Hepatocyte (in vitro differentiated cells): ENCODE measurements around the gene PTPRM.
A peak's percentile ranks its signal among the peaks of the same experiment; 100 is the strongest.

Source experiments
- CTCF ChIP-seq: fragments of 200-600 bp; sonication (generic); IDR thresholded peaks from 2 replicates; pipeline ENCODE4 v1.5.1; 2016; ENCODE audit warnings: antibody characterized with exemption, mild to moderate bottlenecking; ENCODE audit not compliant: poor library complexity
- EZH2phosphoT487 ChIP-seq: fragments of 200-600 bp; sonication (generic); IDR thresholded peaks from one replicate; pipeline ENCODE4 v1.6.1; 2018; ENCODE audit warnings: antibody characterized with exemption, mild to moderate bottlenecking, low read depth, moderate library complexity; ENCODE audit not compliant: unreplicated experiment, severe bottlenecking

GRCh38 chr18:7735196-7735595, 168.1 kb downstream of the PTPRM start:
- TF ChIP-seq CTCF (peak; percentile 42), EZH2phosphoT487 (no peak)
